NOMO-1 treated with DMSO at 0.1 percent for 48 hours (cell line): ENCODE results near the gene CRYL1.
"Not testable (repeated sequence)": the region's sequence is repeated elsewhere in the genome, so short reads cannot be mapped to it uniquely, and the experiment has no call there.

Source experiments
- DNase-seq: peaks from one replicate; lab custom pipeline; 2025; ENCODE audit not compliant: unreplicated experiment; lab: John Stamatoyannopoulos, UW

The CRYL1 gene

DNA sequence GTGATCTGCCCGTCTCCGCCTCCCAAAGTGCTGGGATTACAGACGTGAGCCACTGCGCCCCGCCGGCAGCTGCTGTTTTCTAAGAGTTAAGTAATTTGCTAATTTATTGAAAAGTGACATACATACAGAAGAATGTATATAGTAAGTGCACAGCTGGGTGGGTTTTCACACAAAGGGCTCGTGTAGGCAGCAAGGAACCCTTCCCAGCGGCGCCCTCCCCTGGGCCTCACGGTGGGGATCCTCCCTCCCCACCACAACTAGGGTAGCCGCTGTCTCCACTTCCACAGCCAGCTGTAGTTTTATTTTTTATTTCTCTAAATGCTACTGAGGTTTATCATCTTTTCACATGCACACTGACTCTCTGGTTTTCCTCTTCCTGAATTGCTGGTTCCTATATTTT is 64.9 kb downstream of the CRYL1 start:
- DNase-seq: no peak

DNA sequence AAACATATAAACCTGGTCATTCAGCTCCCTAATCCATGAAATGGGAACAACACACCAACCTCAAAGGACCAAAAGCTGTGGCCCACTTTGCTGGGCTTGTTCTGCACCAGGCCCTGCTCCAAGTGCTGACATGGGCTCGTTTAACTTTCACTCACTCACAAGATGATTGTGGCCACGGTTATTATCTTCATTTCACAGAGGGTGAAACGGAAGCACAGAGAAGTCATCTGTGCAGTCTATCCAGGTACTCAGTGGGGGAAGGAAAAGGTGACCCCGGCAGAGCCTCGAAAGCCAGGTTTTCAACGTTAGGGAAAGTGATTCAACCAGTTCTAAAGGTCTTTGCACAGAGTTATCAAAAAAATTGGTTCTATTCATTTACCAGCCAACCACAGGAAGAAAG is 68.0 kb downstream of the CRYL1 start:
- no peak for DNase-seq

DNA sequence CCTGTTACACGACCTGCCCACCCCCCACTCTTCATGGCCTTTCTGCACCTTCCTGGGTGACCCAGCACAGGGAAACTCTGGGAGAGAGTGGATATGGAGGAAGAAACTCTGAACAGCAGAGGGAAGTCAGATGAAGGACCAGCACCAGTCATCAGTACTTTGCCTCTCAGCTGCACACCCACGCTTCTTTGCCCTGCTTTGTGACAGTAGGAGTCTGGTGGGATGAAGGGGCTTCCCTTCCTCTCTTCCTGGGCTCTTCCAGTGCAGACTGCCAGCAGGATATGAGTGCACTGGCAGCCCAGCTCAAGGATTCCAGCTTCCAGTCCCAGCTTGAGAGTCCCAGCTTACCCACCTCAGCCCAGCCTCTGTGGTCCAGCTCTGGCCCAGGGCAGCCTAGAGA is 68.9 kb downstream of the CRYL1 start:
- DNase-seq: no peak

DNA sequence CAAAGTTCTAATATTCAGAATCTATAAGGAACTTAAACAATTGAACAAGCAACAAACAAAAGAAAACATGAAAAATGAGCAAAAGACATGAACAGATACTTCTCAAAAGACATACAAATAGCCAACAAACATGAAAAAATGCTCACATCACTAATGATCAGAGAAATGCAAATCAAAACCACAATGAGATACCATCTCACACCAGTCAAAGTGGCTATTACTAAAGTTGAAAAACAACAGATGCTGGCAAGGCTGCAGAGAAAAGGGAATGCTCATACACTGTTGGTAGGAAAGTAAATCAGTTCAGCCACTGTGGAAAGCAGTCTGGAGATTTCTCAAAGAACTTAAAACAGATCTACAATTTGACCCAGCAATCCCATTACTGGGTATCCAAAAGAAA is 74.3 kb downstream of the CRYL1 start:
- no peak for DNase-seq

DNA sequence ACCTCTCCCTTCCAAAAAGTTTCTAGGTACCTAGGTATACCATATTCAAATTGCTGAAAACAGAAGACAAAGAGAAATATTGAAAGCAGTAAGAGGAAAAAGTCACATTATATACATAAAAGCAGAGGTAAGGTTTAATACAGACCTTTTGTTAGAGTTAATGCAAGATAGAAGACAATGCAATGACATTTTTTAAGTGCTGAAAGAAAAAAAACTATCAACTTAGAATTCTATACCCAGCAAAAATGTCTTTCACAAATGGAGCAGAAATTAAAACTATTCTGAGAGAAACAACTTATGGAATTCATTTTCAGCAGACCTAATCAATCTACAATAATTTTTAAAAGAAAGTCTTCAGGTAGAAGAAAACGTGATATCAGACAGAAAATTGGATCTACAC is 77.2 kb downstream of the CRYL1 start:
- DNase-seq: no peak

DNA sequence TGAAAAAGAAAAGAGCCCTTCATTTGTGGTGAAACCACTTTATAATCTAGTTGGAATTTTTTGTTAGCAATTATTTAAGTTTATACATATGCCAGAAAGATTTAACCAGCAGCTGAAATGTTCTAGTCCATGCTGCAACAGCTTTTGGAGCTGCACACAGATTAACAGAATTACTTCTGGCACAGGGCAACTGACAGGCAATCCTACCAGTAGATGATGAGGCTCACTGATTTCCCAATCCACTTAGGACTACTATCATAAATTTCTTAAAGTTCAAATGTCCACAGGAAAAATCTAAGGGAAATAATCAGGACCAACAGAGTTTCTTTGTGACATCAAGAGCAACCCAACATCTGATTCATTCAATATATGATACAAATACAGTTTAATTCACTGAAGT is 78.8 kb downstream of the CRYL1 start:
- DNase-seq: no peak

DNA sequence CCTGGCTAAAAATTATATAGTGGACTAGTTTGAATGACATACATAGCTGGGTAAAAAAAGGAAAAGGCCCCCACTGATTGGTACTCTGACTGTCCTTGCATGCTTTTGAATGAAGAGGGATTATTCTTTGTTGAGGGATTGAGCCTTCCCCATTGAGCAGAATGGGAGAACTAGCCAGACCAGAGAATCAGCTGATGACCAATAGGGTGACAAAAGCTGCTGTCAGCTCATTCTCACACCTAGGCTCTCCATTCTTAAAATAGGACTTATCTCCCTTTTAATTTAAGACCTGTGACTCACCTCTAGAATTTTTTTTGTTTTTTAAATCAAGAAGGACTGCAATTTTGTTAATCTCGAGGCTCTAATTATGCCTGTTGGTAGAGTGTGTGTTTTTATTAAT is 79.3 kb downstream of the CRYL1 start:
- DNase-seq: no peak

DNA sequence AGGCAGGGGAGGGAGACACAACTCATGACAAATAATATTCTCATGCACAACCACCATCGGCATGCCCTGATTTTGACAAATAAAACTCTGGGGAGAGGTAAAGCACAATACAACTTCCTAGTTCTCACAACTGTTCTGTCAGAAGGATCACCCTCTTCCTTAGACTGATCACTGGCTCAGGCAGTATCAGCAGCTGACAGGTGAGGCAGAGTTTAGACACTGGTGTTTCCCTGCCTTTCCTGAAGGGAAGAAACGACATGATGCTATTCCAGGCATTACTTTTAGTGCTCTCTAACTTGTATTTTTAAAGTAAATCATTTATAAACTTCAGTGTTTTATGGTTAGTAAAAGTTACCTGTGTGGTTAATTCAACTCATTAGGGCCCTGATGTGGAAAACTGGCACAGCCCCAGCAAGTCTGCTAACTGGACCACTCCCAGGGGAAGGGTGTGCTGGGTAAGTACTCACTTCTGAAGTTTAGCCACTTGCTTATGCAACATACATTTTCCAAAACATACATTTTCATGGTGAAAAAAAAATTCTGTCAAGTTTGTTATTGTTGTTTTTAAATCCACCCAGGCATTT is 82.8 kb downstream of the CRYL1 start:
- DNase-seq: no peak

DNA sequence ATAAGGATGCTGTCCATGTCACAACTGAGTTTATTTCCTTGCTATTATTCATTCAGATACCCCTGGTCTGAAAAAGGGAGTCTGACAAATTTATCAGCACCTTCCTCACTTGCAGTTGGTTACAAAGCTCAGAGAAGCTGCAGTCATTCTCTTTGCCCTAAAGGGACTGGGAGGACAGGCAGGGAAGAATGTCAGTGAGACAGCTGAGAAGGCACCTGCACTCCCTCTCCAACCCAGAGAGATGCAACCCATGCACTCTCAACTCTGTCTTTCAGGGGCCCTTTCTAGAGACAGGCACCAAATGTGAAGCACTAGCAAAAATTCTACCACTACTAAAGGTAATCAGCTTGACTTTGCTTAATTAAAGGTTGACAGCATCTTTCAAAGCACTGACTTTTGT is 83.3 kb downstream of the CRYL1 start:
- no peak for DNase-seq

DNA sequence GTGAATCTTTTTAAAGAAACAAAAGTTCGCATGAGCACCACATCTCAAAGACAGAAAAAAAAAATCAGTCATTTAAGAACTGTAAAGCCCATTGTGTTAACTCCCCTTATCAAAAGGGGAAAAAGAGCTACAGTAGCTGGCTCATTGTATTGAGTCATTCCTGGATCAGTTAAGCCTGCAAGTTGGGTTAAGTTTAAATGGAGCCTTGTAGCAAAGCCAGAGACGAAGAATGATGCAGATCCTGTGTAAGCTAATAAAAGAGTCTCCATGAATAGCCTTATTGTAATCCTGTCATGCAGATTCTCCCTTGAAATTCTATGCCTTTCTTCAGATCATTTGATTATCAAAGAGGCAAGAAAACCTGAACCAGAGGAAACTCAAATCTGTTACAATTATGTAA is 83.8 kb downstream of the CRYL1 start:
- DNase-seq: no peak

DNA sequence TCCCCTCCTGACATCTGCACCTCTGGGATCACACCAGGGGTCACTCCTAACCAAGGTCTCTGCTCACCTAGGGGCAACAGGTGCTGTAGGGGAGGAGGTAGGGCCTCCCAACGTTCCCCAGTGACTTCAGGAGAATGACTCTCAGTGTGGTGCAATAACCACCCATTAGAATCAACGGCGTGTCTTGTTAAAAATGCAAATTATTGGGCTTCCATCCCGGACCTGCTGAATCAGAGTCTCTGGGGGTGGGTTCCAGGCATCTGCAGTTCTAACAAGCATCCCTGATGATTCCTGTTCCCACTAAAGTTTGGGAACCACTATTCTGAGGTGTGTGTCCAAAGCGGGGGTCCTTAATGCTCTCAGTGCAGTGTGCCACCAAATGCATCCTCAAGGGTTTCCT is 84.6 kb downstream of the CRYL1 start:
- no peak for DNase-seq

DNA sequence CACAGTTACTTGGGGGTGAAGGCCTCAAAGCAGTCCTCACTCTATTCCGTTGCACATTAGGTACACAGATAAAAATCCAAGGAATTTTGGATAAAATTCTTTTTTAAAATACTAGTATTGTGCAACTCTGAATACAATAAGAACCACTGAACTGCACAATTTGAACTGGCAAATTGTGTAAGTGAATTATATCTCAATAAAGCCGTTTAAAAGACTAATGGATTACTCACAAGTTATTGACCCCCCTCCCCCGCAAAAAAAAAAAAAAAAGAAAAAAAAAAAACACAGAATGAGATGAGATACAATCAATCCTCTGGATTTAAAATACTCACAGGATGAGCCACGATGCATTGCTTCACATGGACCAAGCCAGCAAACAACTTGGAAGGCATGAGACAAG is 86.4 kb downstream of the CRYL1 start:
- DNase-seq: no peak

DNA sequence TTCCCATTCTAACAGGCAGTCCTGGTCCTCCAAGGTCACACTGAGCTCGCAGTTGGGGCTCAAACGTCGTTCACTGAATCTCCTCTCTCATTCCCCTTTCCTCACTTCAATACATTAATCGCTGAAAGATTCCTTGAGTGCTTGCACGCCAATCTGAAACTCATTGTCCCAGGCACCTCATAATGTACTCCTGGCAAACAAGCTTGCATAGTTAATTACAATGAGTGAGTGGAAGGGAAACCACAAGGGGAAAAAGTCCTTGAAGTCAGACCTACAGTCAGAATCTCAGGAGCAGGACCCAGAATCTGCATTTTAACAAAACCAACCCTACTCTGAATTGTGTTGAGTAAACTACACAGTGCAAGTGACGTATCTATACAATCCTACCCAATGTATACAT is 86.9 kb downstream of the CRYL1 start:
- no peak for DNase-seq

DNA sequence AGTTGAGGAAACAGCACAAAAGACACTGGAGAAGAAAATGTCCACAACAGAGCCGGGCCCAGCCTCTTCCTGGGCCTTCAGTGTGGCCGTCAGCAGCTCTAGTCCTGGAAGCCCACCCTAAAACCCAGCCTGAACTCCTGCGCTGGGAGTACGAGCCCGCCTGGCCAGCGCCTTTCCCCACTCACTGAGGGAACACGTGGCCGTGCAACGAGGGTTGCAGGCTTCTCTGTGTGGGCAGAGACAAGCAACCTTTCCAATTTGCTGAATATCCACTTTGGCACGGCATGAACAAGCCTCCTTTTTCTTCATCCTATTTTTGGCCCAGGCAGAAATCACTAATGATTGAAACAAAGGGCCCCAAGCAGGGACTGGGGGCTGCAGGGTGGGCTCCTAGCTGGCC is 89.2 kb downstream of the CRYL1 start:
- DNase-seq: no peak

DNA sequence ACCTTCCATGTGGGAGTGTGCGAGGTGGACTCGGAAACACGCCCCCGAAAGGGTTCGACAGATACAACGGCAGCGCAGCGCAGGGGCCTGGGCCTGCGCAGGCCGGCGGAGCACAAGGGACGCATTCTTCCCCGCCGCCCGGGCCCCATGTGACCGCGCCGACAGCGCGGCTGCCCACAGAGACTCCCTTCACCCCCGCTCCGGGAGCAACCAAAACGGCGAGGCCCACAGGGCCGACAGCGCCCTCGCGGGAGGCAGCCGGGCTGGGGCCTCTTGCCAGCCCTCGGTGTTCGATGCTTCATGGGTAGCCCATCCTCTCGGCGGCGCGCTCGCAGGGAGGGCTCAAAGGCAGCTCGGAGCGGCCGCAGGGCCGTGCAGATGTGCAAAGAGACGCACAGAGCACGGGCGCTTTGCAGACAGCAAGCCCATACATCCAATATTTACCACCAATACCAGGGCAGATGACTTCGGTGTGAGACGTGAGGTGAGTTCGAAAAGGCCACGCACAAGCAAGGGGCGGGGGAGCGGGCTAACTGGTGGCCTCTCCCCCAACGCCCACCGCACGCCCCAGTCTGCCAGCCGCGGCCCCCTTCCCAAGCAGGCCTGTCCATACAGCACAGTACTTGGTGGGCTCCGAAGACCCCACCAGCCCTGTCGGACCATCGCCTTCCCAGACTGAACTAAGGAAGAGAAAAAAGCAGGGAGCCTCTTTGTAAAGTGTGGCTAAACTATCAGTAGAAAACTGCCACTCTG is 89.9 kb downstream of the CRYL1 start:
- no peak for DNase-seq

DNA sequence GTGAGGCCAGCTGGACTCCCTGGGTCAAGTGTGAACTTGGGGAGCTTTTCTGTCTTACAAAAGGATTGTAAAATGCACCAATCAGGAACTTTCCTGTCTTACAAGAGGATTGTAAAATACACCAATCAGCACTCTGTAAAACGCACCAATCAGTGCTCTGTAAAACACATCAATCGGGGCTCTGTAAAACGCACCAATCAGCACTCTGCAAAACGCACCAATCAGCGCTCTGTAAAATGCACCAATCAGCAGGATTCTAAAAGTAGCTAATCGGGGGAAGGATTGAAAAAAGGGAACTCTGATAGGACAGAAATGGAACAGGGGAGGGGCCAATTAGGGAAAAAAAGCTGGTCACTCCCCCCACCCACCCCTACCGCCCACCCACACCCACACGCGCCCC is 91.4 kb downstream of the CRYL1 start:
- DNase-seq: not testable (repeated sequence)

DNA sequence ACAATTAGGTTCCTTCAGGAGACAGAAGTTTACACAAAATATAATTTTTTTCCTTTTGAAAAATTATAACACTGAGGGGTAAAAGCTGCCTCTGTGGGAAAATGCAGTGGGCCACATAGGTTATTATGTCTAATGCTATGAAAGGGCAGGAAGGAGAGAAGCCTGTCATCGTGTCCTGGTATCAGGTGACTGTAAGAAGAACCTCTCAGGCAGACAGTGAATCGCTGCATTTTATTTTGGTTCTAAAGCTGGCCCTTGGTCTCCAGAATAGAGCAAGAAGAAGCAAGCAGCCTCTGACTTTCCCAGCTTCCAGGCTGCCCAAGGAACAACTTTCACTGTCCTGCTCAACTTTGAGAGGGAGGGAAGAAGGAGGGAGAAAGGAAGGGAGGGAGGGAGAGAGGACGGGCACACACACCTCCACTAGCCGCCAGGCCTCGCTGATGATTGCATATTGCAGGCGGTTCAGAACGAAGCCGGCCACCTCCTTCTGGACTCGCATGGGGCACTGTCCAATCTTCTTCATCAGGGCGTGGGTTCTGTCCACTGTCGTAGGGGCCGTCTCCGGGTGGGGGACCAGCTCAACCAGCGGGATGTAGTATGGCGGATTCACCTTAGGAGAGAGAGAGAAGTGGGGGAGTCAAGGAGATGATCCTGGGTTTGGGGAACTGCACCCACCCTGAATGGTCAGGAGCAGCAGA is 93.8 kb downstream of the CRYL1 start:
- DNase-seq: no peak

DNA sequence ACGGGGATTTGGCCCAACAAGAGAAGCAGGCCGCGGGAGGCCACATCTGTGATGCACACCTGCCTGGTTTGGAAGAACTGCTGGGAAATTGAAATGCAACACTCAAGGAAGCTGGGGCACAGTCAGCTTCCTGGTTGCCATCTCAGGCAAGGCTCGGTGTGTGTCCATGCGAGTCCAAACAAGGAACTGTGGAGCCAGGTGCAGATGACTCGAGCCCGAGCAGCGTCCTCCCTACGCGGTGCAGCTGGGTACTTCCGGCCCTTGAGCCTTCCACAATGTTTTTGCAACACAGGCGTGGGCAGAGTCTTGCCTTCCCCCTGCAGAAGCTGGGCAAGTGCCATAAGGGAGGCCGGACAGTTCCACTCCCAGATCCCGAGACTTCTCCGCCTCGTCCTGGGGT is 94.6 kb downstream of the CRYL1 start:
- DNase-seq: no peak

DNA sequence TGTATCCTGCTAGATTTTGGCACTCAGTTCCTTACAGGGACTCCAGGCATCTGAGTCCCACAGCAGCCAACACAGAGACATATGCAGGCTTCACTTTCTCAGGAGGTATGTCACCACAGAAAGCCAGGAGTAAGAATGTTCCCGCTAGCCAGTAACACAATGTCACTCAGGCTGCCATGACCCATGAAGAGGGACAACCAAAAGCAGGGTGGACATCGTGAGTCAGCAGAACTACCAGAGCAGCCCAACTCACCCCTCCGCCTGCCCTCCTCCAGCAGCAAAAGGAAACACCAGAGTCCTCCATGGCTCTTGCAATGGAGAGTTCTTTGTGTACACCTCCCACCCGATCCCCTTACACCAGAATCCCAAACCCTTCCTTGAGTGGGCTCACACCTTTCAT is 95.4 kb downstream of the CRYL1 start:
- no peak for DNase-seq

DNA sequence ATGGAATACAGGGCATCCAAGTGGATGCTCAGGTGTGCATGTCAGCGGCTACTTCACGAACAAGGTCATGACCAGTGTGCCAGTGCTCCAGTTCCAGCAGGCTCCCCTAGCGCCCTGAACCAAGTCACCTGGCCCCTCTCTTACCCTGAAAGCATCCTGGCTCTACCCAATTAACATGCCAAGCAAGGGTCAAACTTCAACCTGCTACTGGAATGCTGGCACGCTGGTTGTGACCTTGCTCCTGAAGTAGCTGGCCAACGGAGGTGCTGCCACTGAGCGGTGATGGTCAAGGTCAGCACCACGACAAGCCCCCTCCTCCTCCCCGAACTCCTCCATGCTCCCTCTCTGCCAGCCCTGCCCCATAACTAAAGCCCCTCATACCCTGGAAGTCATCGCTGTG is 96.0 kb downstream of the CRYL1 start:
- no peak for DNase-seq

DNA sequence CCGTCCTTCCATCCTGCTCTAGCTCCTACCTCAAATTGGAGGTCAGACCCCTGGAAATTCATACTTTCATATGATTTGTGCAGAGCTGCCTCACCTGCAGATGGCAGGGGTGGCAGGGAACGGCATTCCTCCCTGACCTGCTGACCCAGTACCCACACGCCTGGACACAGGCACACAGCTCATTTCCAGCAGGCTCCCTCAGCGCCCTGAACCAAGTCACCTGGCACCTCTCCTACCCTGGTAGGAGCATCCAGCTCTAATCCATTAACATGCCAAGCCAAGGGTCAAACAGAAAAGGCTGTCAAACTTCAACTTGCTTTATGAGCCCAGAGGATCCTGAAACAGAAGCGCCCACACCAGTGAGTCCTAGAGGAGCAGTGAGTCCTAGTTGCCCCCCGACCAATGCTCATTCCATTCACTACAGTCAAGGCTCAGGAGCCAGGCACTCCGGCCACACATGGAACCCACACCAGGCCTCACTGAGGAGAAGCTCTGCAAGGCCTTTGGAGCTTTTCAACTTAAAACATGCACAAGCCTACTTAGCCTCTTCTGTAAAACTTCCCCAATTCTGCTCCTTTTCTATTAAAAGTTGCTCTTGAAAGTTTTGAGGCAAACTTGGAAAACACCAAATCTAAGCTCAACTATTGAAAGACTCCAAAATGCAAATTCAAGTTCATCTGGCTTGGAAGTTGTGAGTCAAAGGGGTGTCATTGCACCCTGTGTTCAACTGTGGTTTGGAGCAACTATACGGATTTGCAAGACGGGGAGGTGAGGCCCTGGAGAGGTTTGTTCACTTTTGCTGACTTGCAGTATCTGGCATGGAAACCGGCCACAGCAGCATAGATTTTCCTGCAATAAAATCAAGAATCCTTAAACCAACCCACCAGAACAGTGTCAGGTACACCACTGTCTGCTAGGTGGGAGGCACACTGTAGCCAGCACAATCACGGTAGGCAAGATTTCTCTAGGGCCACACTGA is 96.7 kb downstream of the CRYL1 start:
- DNase-seq: no peak
